AG04449 (cell line): ENCODE measurements around the gene SRP68.

ENCODE experiments used
- CTCF ChIA-PET: fragments of 350-600 bp; formaldehyde crosslinking; extraction: SDS; loops from one replicate; lab custom pipeline; 2021; ENCODE audit warnings: antibody characterized with exemption; lab: Yijun Ruan, JAX
- POLR2A ChIA-PET: fragments of 400-600, 350-600 bp; formaldehyde crosslinking; extraction: SDS; loops from one replicate; lab custom pipeline; 2020; ENCODE audit warnings: antibody characterized with exemption, inconsistent platforms; lab: Yijun Ruan, JAX
- DNase-seq: peaks from one replicate; pipeline ENCODE4 v3.0.0-alpha.2; 2010; ENCODE audit warnings: low read depth, low spot score
- H3K4me3 ChIP-seq: 2 replicates; pipeline ENCODE4 v1.5.1; 2011; ENCODE audit warnings: low read depth, mild to moderate bottlenecking, control low read depth, low read length
- TF ChIP-seq, protein P1 (sequence below): IDR thresholded peaks from one replicate; pipeline ENCODE4 v1.5.1; 2011; ENCODE audit warnings: mild to moderate bottlenecking, moderate library complexity, low read length, control low read depth, inconsistent platforms; ENCODE audit not compliant: insufficient read depth; ENCODE audit errors: missing control alignments

Gene SRP68

DNA sequence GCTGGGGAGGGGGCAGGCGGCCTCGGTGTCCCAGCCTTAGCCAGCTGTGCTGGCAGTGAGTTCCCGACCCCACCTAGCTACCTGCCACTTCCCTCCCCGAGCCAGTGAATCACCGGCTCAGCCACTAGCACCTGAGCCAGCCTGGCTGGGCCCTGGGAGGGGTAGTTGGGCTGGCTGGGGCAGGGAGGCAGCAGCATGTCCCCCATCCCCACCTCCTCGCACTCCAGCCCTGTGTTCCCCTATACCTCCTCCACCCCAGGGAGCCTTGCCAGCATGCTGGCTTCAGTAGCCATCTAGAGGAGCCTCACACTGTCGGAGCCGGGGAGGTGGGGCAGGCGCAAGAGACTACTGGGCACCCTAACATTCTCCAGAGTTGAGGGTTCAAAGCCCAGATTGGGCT is 48.0 kb downstream of the SRP68 start:
- ChIA-PET POLR2A (no interaction called here), CTCF (interaction anchor here (1.5 kb wide), 1 partner anchor 10 kb away, joined by 7 read pairs; no protein-coding TSS in a partner anchor)
- no peak overlapping the region for H3K4me3 ChIP-seq
- TF ChIP-seq, protein P1, sequence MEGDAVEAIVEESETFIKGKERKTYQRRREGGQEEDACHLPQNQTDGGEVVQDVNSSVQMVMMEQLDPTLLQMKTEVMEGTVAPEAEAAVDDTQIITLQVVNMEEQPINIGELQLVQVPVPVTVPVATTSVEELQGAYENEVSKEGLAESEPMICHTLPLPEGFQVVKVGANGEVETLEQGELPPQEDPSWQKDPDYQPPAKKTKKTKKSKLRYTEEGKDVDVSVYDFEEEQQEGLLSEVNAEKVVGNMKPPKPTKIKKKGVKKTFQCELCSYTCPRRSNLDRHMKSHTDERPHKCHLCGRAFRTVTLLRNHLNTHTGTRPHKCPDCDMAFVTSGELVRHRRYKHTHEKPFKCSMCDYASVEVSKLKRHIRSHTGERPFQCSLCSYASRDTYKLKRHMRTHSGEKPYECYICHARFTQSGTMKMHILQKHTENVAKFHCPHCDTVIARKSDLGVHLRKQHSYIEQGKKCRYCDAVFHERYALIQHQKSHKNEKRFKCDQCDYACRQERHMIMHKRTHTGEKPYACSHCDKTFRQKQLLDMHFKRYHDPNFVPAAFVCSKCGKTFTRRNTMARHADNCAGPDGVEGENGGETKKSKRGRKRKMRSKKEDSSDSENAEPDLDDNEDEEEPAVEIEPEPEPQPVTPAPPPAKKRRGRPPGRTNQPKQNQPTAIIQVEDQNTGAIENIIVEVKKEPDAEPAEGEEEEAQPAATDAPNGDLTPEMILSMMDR = no peak
- DNase-seq = no peak

DNA sequence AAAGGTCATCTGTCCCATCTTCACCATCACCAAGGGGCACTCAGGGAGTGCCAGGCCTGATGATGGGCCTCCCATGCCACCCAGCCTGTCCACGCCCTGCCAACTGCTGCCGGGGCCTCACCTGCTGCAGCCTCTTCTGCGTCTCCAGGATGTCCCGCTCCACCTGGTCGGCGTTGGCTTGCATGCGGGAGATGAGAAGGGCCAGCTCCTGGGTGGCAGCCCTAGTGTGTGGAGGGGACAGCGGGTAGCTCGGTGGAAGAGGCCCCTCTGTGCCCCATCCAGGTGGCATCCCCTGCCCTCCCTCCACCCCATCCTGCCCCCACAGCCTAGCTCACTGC is 48.4 kb downstream of the SRP68 start:
- no peak overlapping the region for H3K4me3 ChIP-seq
- DNase-seq = no peak
- CTCF ChIA-PET = interaction anchor here (1.5 kb wide), 1 partner anchor 10 kb away, joined by 7 read pairs; no protein-coding TSS in a partner anchor
- TF ChIP-seq, protein P1 = no peak
- POLR2A ChIA-PET = no interaction called here

DNA sequence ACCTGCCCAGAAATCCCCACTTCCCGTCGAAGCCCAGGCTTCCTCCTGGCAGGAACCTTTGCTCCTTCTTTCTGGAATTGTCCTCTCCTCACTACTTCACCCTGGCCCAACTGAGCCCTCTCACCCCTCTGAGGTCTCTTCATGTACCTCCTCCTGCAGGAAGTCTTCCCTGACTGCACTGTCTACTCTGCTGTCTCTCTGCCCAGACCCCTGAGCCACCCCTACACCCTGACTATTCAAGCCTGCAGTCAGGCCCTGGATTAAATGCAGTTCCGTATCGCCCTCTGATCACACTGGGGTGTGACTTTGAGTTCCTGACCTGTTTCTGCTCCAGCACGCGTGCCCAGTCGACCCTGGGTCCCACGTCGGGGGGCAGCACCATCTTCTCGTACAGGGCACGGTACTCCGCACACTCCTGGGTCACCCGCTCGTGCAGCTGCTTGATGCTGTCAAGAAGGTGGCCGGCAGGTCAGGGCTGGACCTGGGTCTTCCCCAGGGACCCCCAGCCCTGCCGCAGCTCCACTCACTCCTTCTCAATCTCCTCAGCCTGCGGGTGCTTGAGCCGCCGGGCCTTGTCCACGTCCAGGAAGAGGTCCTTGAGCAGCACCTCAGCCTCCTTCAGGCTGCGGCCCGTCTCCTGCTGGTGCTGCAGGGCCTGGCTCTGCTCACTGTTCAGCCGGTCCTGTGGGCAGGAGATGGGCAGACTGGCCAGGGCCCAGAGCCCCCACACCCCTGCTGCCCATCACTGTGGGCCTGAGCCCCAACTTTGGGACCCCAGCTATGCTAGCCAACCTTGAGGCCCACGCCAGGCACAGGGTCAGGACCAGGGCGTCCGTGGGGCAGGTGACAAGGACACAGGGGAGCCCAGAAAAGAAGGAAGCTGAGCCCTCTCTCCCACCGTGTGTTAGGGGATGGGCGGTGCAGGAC is 49.1 kb downstream of the SRP68 start:
- ChIA-PET CTCF (interaction anchor here (1.5 kb wide), 1 partner anchor 9 kb away, joined by 7 read pairs; no protein-coding TSS in a partner anchor), POLR2A (no interaction called here)
- no peak for DNase-seq
- H3K4me3 ChIP-seq = no peak overlapping the region
- TF ChIP-seq, protein P1 = no peak

DNA sequence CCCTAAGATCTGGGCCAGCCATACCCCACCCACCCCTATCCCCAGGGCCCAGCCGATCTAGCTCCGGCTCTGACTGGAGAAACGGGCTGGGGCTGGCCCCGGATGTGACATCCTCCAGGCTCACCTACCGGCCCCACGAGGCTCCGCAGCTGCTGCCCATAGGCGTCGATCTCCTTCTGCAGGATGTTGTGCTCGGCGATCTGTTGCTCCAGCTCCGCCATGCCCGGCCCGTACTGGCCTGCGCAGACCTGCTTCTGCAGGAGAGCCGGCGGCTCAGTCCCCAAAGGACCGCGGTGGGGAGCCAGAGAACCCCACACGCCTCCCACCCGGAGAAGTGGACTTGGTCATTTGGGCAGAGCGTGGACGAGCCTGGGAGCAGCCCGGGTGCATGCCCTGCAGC is 50.0 kb downstream of the SRP68 start:
- POLR2A ChIA-PET = interaction anchor here (0.7 kb wide), 1 partner anchor 43 kb away, joined by 3 read pairs; no protein-coding TSS in a partner anchor
- DNase-seq = no peak
- TF ChIP-seq, protein P1 = no peak
- CTCF ChIA-PET = interaction anchor here (1.0 to 15.6 kb wide), 2 partner anchors 8 to 20 kb away, joined by 3 to 363 read pairs; partner anchors contain the start of gene CDK3
- no peak overlapping the region for H3K4me3 ChIP-seq

DNA sequence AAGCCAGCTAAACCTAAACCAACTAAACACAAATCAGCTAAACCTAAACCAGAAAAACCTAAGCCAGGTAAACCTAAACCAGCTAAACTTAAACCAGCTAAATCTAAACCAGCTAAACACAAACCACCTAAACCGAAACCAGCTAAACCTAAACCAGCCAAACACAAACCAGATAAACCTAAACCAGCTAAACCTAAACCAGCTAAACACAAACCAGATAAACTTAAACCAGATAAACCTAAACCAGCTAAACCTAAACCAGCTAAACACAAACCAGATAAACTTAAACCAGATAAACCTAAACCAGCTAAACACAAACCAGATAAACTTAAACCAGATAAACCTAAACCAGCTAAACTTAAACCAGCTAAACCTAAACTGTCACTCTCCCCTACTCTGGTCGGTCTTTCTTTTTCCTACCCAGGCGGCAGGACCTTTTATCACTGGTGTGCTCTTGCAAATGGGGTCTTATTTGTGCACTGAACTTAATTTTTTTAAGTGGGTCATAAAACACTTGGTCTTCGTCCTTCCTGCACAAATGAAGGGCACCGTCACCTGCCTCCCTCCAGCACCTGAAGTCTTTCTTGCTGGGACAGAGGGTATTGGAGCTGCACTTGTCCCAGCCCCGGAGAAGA is 52.4 kb downstream of the SRP68 start:
- CTCF ChIA-PET = interaction anchor here (0.6 to 15.6 kb wide), 6 partner anchors 11 to 260 kb away, joined by 3 to 363 read pairs (median 4); partner anchors contain the start of gene CDK3
- POLR2A ChIA-PET = no interaction called here
- no peak overlapping the region for H3K4me3 ChIP-seq

More for the DNA sequence above, 52.4 kb downstream of the SRP68 start:
- no peak for DNase-seq
- TF ChIP-seq, protein P1 = no peak
